GM23338 (cell line): ENCODE results near the gene GALNT9. TPM values are rescaled to one million over a fixed set of nuclear protein-coding genes. Genes with fewer than 3 reads are reported as not detected.

Experiments
- ATAC-seq: fragments of 200-7000 bp; cut with Tn5 transposase; 3 replicates; pipeline ENCODE4 v1.9.1; 2020
- DNase-seq: peaks from one replicate; pipeline ENCODE4 v3.0.0-alpha.2; 2015; ENCODE audit warnings: low spot score
- H2AFZ ChIP-seq: fragments of 200-600 bp; sonication (generic); 2 replicates; pipeline ENCODE4 v1.8.0; 2016; ENCODE audit warnings: antibody characterized with exemption, mild to moderate bottlenecking, moderate library complexity
- H3F3A ChIP-seq: fragments of 200-600 bp; sonication (generic); replicated peaks from 2 replicates; pipeline ENCODE4 v1.8.0; 2017; ENCODE audit warnings: antibody characterized with exemption, mixed run types, low read depth
- H3K27ac ChIP-seq: fragments of 200-600 bp; sonication (generic); 2 replicates; pipeline ENCODE4 v1.6.1; 2016; ENCODE audit warnings: low read depth
- H3K27me3 ChIP-seq: fragments of 200-600 bp; sonication (generic); 2 replicates; pipeline ENCODE4 v1.8.0; 2016; ENCODE audit warnings: mild to moderate bottlenecking, mixed run types, moderate library complexity; ENCODE audit not compliant: insufficient read depth
- H3K36me3 ChIP-seq: fragments of 200-600 bp; sonication (generic); 2 replicates; pipeline ENCODE4 v1.8.0; 2016; ENCODE audit warnings: mild to moderate bottlenecking; ENCODE audit not compliant: insufficient read depth
- H3K4me1 ChIP-seq: fragments of 200-600 bp; sonication (generic); 2 replicates; pipeline ENCODE4 v1.8.0; 2016; ENCODE audit warnings: mild to moderate bottlenecking, moderate library complexity; ENCODE audit not compliant: insufficient read depth
- H3K4me2 ChIP-seq: fragments of 200-600 bp; sonication (generic); 2 replicates; pipeline ENCODE4 v1.7.1; 2017; ENCODE audit warnings: mixed run types
- H3K4me3 ChIP-seq: fragments of 200-600 bp; sonication (generic); 2 replicates; pipeline ENCODE4 v1.6.1; 2016; ENCODE audit warnings: mixed run types
- H3K79me2 ChIP-seq: fragments of 200-600 bp; sonication (generic); replicated peaks from 2 replicates; pipeline ENCODE4 v1.8.0; 2017; ENCODE audit warnings: mild to moderate bottlenecking; ENCODE audit not compliant: insufficient read depth
- H3K9me2 ChIP-seq: fragments of 200-600 bp; sonication (generic); 2 replicates; pipeline ENCODE4 v1.8.0; 2017; ENCODE audit not compliant: insufficient read depth
- H4K20me1 ChIP-seq: fragments of 200-600 bp; sonication (generic); replicated peaks from 2 replicates; pipeline ENCODE4 v1.8.0; 2017; ENCODE audit warnings: mild to moderate bottlenecking; ENCODE audit not compliant: insufficient read depth
- H3K27ac Mint-ChIP-seq: 2 replicates; pipeline ENCODE4 v1.8.0; 2020; ENCODE audit warnings: inconsistent platforms, mild to moderate bottlenecking, moderate library complexity, mixed read lengths
- H3K27me3 Mint-ChIP-seq: 3 replicates; pipeline ENCODE4 v1.8.0; 2022; ENCODE audit warnings: low read depth, mild to moderate bottlenecking, moderate library complexity, mixed read lengths, inconsistent platforms; ENCODE audit not compliant: insufficient read depth, poor library complexity
- H3K36me3 Mint-ChIP-seq: 3 replicates; pipeline ENCODE4 v1.8.0; 2021; ENCODE audit warnings: low read depth, mild to moderate bottlenecking, inconsistent platforms, moderate library complexity, mixed read lengths
- H3K4me1 Mint-ChIP-seq: 3 replicates; pipeline ENCODE4 v1.8.0; 2020; ENCODE audit warnings: mild to moderate bottlenecking, inconsistent platforms, mixed read lengths
- H3K4me3 Mint-ChIP-seq: 3 replicates; pipeline ENCODE4 v1.8.0; 2021; ENCODE audit warnings: moderate library complexity, mild to moderate bottlenecking, inconsistent platforms, mixed read lengths
- H3K9me3 Mint-ChIP-seq: 3 replicates; pipeline ENCODE4 v1.8.0; 2020; ENCODE audit warnings: moderate library complexity, mild to moderate bottlenecking, inconsistent platforms, mixed read lengths
- EZH2 ChIP-seq: fragments of 200-600 bp; sonication (generic); IDR thresholded peaks from one replicate; pipeline ENCODE4 v1.8.0; 2017; ENCODE audit warnings: antibody characterized with exemption, mild to moderate bottlenecking, low read depth; ENCODE audit not compliant: unreplicated experiment
- JUNB ChIP-seq: IDR thresholded peaks from one replicate; pipeline ENCODE4 v1.6.1; 2016; ENCODE audit warnings: antibody characterized with exemption; ENCODE audit not compliant: unreplicated experiment
- POLR2AphosphoS5 ChIP-seq: IDR thresholded peaks from 2 replicates; pipeline ENCODE4 v1.6.1; 2016; ENCODE audit warnings: antibody characterized with exemption, low read depth
- REST ChIP-seq: IDR thresholded peaks from one replicate; pipeline ENCODE4 v1.6.1; 2018; ENCODE audit warnings: antibody characterized with exemption; ENCODE audit not compliant: unreplicated experiment
- ZNF462 ChIP-seq: fragments of 250-450 bp; sonication (Bioruptor Pico); IDR thresholded peaks from 2 replicates; pipeline ENCODE4 v1.5.0; 2020; ENCODE audit warnings: mild to moderate bottlenecking, moderate library complexity
- polyA plus RNA-seq: library from polyadenylated mRNA; unstranded; fragments of >200 nt; fragmentation: Nextera tagmentation; extraction: Ambion mirVana; gene quantifications from 2 replicates; pipeline ENCODE4 v1.2.1, GENCODE V29; 2016
- total RNA-seq: library from RNA; depleted of rRNA; stranded (reverse); fragments of >200 nt; shearing (Covaris generic); gene quantifications from 2 replicates; pipeline ENCODE4 v1.2.3, GENCODE V29; 2014
- TF ChIP-seq, protein P1 (sequence below): IDR thresholded peaks from 2 replicates; pipeline ENCODE4 v1.6.1; 2016; ENCODE audit warnings: antibody characterized with exemption
- TF ChIP-seq, protein P2 (sequence below), 2 experiments: fragments of 200-600 bp in 1 of 2; sonication (generic) in 1 of 2; conservative IDR thresholded peaks; 2 replicates each; pipeline versions ENCODE4 v1.5.1 to v1.6.1; 2016 to 2017; ENCODE audit warnings: antibody characterized with exemption in 2 of 2, low read depth in 2 of 2, mild to moderate bottlenecking in 2 of 2, moderate library complexity in 1 of 2

The GALNT9 gene
- total and polyA plus RNA-seq, 2 experiments from 2014 or later = 0.81 to 2.5 TPM

DNA sequence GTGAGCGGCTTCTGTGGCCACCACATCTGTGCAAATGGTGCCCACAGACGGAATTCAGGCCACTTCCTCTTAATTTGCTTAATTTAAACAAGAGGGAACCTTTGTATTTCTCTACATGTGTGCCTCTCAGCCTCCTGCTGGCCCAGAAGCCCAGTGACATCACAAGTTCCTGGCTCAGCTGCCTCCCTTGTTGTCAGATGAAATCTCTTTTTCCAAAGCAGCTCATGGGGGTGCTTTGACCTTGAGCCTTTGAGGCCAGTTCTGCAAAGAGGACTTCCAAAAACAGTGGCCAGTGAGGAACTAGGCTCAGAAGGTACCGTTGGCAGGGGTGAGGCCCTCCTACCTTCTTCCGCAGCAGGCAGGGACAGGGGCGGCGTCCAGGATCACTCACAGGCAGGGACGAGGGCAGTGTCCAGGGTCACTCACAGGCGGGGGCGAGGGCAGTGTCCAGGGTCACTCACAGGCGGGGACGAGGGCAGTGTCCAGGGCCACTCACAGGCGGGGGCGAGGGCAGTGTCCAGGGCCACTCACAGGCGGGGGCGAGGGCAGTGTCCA lies 35.0 kb upstream of the GALNT9 start:
- H3K36me3 Mint-ChIP-seq = peaks cover 3% of the 10 kb centered on the region; the same call in 2 of the 3 replicates
- ATAC-seq = no peak
- DNase-seq = no peak
- Histone ChIP-seq H3F3A (no peaks in the 10 kb centered on the region), H3K4me3 (no peak overlapping the region), H3K27me3 (no peaks in the 10 kb centered on the region), H2AFZ (no peak overlapping the region), H3K27ac (no peak overlapping the region), H3K9me2 (no peaks in the 10 kb centered on the region), H3K4me2 (no peak overlapping the region), H4K20me1 (no peaks in the 10 kb centered on the region), H3K4me1 (no peaks in the 10 kb centered on the region), H3K36me3 (no peaks in the 10 kb centered on the region), H3K79me2 (no peaks in the 10 kb centered on the region)
- H3K27me3 Mint-ChIP-seq = peaks cover 16% of the 10 kb centered on the region
- no peak overlapping the region for H3K27ac Mint-ChIP-seq
- H3K4me1 Mint-ChIP-seq = no peaks in the 10 kb centered on the region
- H3K4me3 Mint-ChIP-seq = no peak overlapping the region
- peaks cover 7% of the 10 kb centered on the region for H3K9me3 Mint-ChIP-seq
- TF ChIP-seq JUNB = no peak
- TF ChIP-seq REST = no peak
- TF ChIP-seq, protein P1, sequence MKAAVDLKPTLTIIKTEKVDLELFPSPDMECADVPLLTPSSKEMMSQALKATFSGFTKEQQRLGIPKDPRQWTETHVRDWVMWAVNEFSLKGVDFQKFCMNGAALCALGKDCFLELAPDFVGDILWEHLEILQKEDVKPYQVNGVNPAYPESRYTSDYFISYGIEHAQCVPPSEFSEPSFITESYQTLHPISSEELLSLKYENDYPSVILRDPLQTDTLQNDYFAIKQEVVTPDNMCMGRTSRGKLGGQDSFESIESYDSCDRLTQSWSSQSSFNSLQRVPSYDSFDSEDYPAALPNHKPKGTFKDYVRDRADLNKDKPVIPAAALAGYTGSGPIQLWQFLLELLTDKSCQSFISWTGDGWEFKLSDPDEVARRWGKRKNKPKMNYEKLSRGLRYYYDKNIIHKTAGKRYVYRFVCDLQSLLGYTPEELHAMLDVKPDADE = no peak
- no peak for TF ChIP-seq EZH2
- no peak for TF ChIP-seq ZNF462 (CRISPR knock-in tag)
- TF ChIP-seq, protein P2, sequence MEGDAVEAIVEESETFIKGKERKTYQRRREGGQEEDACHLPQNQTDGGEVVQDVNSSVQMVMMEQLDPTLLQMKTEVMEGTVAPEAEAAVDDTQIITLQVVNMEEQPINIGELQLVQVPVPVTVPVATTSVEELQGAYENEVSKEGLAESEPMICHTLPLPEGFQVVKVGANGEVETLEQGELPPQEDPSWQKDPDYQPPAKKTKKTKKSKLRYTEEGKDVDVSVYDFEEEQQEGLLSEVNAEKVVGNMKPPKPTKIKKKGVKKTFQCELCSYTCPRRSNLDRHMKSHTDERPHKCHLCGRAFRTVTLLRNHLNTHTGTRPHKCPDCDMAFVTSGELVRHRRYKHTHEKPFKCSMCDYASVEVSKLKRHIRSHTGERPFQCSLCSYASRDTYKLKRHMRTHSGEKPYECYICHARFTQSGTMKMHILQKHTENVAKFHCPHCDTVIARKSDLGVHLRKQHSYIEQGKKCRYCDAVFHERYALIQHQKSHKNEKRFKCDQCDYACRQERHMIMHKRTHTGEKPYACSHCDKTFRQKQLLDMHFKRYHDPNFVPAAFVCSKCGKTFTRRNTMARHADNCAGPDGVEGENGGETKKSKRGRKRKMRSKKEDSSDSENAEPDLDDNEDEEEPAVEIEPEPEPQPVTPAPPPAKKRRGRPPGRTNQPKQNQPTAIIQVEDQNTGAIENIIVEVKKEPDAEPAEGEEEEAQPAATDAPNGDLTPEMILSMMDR (conservative IDR thresholded peaks at IDR 0.05; ENCODE audit: low read depth in 2 of 2) = no peak
- TF ChIP-seq POLR2AphosphoS5 = no peak
